GM23338 (cell line): ENCODE data around the gene TUBA4B. TPM values are rescaled to one million over a fixed set of nuclear protein-coding genes. Genes with fewer than 3 reads are reported as not detected.

ENCODE experiments used
- ATAC-seq: fragments of 200-7000 bp; cut with Tn5 transposase; 3 replicates; pipeline ENCODE4 v1.9.1; 2020
- DNase-seq: peaks from one replicate; pipeline ENCODE4 v3.0.0-alpha.2; 2015; ENCODE audit warnings: low spot score
- H2AFZ ChIP-seq: fragments of 200-600 bp; sonication (generic); 2 replicates; pipeline ENCODE4 v1.8.0; 2016; ENCODE audit warnings: antibody characterized with exemption, mild to moderate bottlenecking, moderate library complexity
- H3F3A ChIP-seq: fragments of 200-600 bp; sonication (generic); replicated peaks from 2 replicates; pipeline ENCODE4 v1.8.0; 2017; ENCODE audit warnings: antibody characterized with exemption, mixed run types, low read depth
- H3K27ac ChIP-seq: fragments of 200-600 bp; sonication (generic); 2 replicates; pipeline ENCODE4 v1.6.1; 2016; ENCODE audit warnings: low read depth
- H3K27me3 ChIP-seq: fragments of 200-600 bp; sonication (generic); 2 replicates; pipeline ENCODE4 v1.8.0; 2016; ENCODE audit warnings: mild to moderate bottlenecking, mixed run types, moderate library complexity; ENCODE audit not compliant: insufficient read depth
- H3K36me3 ChIP-seq: fragments of 200-600 bp; sonication (generic); 2 replicates; pipeline ENCODE4 v1.8.0; 2016; ENCODE audit warnings: mild to moderate bottlenecking; ENCODE audit not compliant: insufficient read depth
- H3K4me1 ChIP-seq: fragments of 200-600 bp; sonication (generic); 2 replicates; pipeline ENCODE4 v1.8.0; 2016; ENCODE audit warnings: mild to moderate bottlenecking, moderate library complexity; ENCODE audit not compliant: insufficient read depth
- H3K4me2 ChIP-seq: fragments of 200-600 bp; sonication (generic); 2 replicates; pipeline ENCODE4 v1.7.1; 2017; ENCODE audit warnings: mixed run types
- H3K4me3 ChIP-seq: fragments of 200-600 bp; sonication (generic); 2 replicates; pipeline ENCODE4 v1.6.1; 2016; ENCODE audit warnings: mixed run types
- H3K79me2 ChIP-seq: fragments of 200-600 bp; sonication (generic); replicated peaks from 2 replicates; pipeline ENCODE4 v1.8.0; 2017; ENCODE audit warnings: mild to moderate bottlenecking; ENCODE audit not compliant: insufficient read depth
- H3K9me2 ChIP-seq: fragments of 200-600 bp; sonication (generic); 2 replicates; pipeline ENCODE4 v1.8.0; 2017; ENCODE audit not compliant: insufficient read depth
- H4K20me1 ChIP-seq: fragments of 200-600 bp; sonication (generic); replicated peaks from 2 replicates; pipeline ENCODE4 v1.8.0; 2017; ENCODE audit warnings: mild to moderate bottlenecking; ENCODE audit not compliant: insufficient read depth
- H3K27ac Mint-ChIP-seq: 2 replicates; pipeline ENCODE4 v1.8.0; 2020; ENCODE audit warnings: inconsistent platforms, mild to moderate bottlenecking, moderate library complexity, mixed read lengths
- H3K27me3 Mint-ChIP-seq: 3 replicates; pipeline ENCODE4 v1.8.0; 2022; ENCODE audit warnings: low read depth, mild to moderate bottlenecking, moderate library complexity, mixed read lengths, inconsistent platforms; ENCODE audit not compliant: insufficient read depth, poor library complexity
- H3K36me3 Mint-ChIP-seq: 3 replicates; pipeline ENCODE4 v1.8.0; 2021; ENCODE audit warnings: low read depth, mild to moderate bottlenecking, inconsistent platforms, moderate library complexity, mixed read lengths
- H3K4me1 Mint-ChIP-seq: 3 replicates; pipeline ENCODE4 v1.8.0; 2020; ENCODE audit warnings: mild to moderate bottlenecking, inconsistent platforms, mixed read lengths
- H3K4me3 Mint-ChIP-seq: 3 replicates; pipeline ENCODE4 v1.8.0; 2021; ENCODE audit warnings: moderate library complexity, mild to moderate bottlenecking, inconsistent platforms, mixed read lengths
- H3K9me3 Mint-ChIP-seq: 3 replicates; pipeline ENCODE4 v1.8.0; 2020; ENCODE audit warnings: moderate library complexity, mild to moderate bottlenecking, inconsistent platforms, mixed read lengths
- ETS1 ChIP-seq: IDR thresholded peaks from 2 replicates; pipeline ENCODE4 v1.6.1; 2016; ENCODE audit warnings: antibody characterized with exemption
- JUNB ChIP-seq: IDR thresholded peaks from one replicate; pipeline ENCODE4 v1.6.1; 2016; ENCODE audit warnings: antibody characterized with exemption; ENCODE audit not compliant: unreplicated experiment
- POLR2AphosphoS5 ChIP-seq: IDR thresholded peaks from 2 replicates; pipeline ENCODE4 v1.6.1; 2016; ENCODE audit warnings: antibody characterized with exemption, low read depth
- REST ChIP-seq: IDR thresholded peaks from one replicate; pipeline ENCODE4 v1.6.1; 2018; ENCODE audit warnings: antibody characterized with exemption; ENCODE audit not compliant: unreplicated experiment
- ZNF331 ChIP-seq: fragments of 250-450 bp; sonication (Bioruptor Pico); IDR thresholded peaks from 2 replicates; pipeline ENCODE4 v1.5.0; 2020; ENCODE audit warnings: low read depth, mild to moderate bottlenecking, moderate library complexity
- polyA plus RNA-seq: library from polyadenylated mRNA; unstranded; fragments of >200 nt; fragmentation: Nextera tagmentation; extraction: Ambion mirVana; gene quantifications from 2 replicates; pipeline ENCODE4 v1.2.1, GENCODE V29; 2016
- total RNA-seq: library from RNA; depleted of rRNA; stranded (reverse); fragments of >200 nt; shearing (Covaris generic); gene quantifications from 2 replicates; pipeline ENCODE4 v1.2.3, GENCODE V29; 2014

Gene TUBA4B
- total and polyA plus RNA-seq, 2 experiments from 2014 or later = 0.14 TPM; not detected in 1

DNA sequence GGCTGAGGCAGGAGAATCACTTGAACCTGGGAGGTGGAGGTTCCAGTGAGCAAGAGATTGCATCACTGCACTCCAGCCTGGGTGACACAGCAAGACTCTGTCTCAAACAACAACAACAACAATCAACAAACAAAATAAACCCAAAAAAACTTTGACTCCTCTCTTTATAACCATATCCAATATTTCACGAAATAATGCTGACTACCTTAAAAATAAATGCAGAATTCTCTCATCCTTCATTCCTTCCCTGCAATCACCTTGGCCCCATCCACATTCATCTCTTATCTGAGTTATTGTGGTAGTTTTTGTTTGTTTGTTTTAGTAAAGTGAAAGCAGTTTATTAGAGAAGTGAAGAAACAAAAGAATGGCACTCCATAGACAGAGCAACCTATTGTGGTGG lies 53.0 kb downstream of the TUBA4B start:
- H3K27ac ChIP-seq = no peak overlapping the region
- H3K9me2 ChIP-seq = no peaks in the 10 kb centered on the region
- H3K27me3 ChIP-seq = peaks cover 16% of the 10 kb centered on the region
- H3K4me2 ChIP-seq = no peak overlapping the region
- H3K36me3 Mint-ChIP-seq = no peaks in the 10 kb centered on the region
- H3K4me3 ChIP-seq = no peak overlapping the region
- no peaks in the 10 kb centered on the region for H3K79me2 ChIP-seq
- ATAC-seq (no peak), DNase-seq (no peak)
- peaks cover 17% of the 10 kb centered on the region for H3K4me1 ChIP-seq
- peaks cover 4% of the 10 kb centered on the region; the same call in 1 of the 2 replicates for H3F3A ChIP-seq
- peaks cover 16% of the 10 kb centered on the region for H3K4me1 Mint-ChIP-seq
- H3K36me3 ChIP-seq = no peaks in the 10 kb centered on the region
- H3K4me3 Mint-ChIP-seq = no peak overlapping the region
- H3K9me3 Mint-ChIP-seq = no peaks in the 10 kb centered on the region; the same call in 2 of the 3 replicates
- no peak overlapping the region for H2AFZ ChIP-seq
- no peak for TF ChIP-seq JUNB
- TF ChIP-seq ETS1 = no peak
- H4K20me1 ChIP-seq = peaks cover 12% of the 10 kb centered on the region
- H3K27me3 Mint-ChIP-seq = peaks cover 11% of the 10 kb centered on the region
- H3K27ac Mint-ChIP-seq = no peak overlapping the region

DNA sequence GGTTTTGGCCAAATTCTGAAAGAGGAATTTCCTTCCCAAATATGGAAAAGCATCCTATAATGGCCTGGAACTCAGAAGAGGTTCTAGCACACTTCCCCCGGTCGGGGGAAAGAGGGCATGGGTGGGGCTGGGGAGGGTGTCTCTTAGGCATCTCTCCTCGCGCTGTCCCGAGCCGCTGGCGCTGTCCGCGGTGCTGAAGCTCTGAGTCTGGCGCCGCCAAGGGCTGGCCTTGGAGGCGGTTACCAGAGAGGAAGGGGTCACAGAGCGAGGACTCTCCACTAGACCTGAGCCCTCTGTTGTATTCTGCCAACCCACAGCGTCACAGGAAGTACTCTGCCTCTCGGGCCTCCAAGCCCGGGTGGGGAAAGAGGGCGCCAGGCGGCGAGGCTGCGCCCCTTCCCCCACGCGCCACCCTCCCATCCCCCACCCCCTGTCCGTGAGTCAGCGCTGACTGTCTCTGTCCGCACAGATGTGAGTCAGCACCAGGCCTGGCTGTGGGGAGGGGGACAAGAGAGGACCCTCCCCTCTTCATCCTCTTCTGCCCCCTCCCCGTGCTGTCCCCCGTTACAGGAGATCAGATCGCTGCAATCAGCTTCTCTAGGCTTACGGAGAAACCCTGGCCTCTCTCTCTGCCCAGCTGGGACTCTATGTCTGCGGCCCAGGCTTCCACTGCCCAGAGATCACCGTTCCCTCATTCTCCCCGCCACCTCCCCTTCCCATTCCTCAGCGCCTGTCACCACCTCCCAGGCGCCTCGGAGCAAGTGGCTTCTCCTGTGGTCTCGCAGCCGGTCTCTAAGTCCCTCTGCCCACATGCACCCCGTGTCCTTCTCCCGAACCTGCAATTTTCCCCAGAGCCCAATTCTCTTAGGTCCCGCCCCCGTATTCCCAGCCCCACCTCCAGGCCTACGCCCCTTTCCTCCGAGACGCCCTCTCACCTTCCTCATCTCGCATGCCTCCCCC lies 55.4 kb downstream of the TUBA4B start:
- Mint-ChIP-seq H3K27me3 (peaks cover 7% of the 10 kb centered on the region), H3K4me1 (peaks cover 23% of the 10 kb centered on the region), H3K9me3 (peaks cover 3% of the 10 kb centered on the region; the same call in 2 of the 3 replicates), H3K36me3 (0 out of 3 replicates have a peak, but pooled peaks cover 2% of the 10 kb centered on the region), H3K27ac (no peak overlapping the region), H3K4me3 (peak overlapping the region; percentile 87)
- peaks cover 21% of the 10 kb centered on the region for H3K4me1 ChIP-seq
- no peaks in the 10 kb centered on the region for H3K9me2 ChIP-seq
- H3K4me2 ChIP-seq = peak overlapping the region; percentile 94
- TF ChIP-seq POLR2AphosphoS5 = no peak
- TF ChIP-seq ZNF331 (CRISPR knock-in tag) = no peak
- TF ChIP-seq REST = peak; percentile 97
- no peaks in the 10 kb centered on the region for H3K79me2 ChIP-seq
- peaks cover 12% of the 10 kb centered on the region for H4K20me1 ChIP-seq
- DNase-seq (peak; percentile 93), ATAC-seq (peak; percentile 84)
- H2AFZ ChIP-seq = peak overlapping the region; percentile 94
- peak overlapping the region; percentile 84 for H3K4me3 ChIP-seq
- H3K27me3 ChIP-seq = peaks cover 16% of the 10 kb centered on the region
- H3K27ac ChIP-seq = no peak overlapping the region
- peaks cover 4% of the 10 kb centered on the region; the same call in 1 of the 2 replicates for H3F3A ChIP-seq
- H3K36me3 ChIP-seq = no peaks in the 10 kb centered on the region
